CD14-positive monocyte (primary cell): ENCODE measurements around the gene PRR13. TPM values are rescaled to one million over a fixed set of nuclear protein-coding genes. Genes with fewer than 3 reads are reported as not detected.

Source experiments
- DNase-seq, 3 donors: peaks; one replicate each; pipeline ENCODE4 v3.0.0-alpha.2; 2011 to 2022
- H2AFZ ChIP-seq: 2 replicates; pipeline ENCODE4 v1.6.0; 2012; ENCODE audit warnings: mild to moderate bottlenecking, low read depth, low read length, inconsistent platforms; ENCODE audit not compliant: insufficient read depth, poor library complexity, severe bottlenecking
- H3K27ac ChIP-seq, 2 donors: 1 replicate in 1 of 2; 2 replicates in 1 of 2; pipeline ENCODE4 v1.5.1; 2012 to 2013; ENCODE audit warnings: low read length in 2 of 2, control low read depth in 1 of 2, inconsistent platforms in 1 of 2, low read depth in 1 of 2, mild to moderate bottlenecking in 1 of 2
- H3K27me3 ChIP-seq, 2 donors: one replicate each; pipeline versions ENCODE4 v1.6.0 to v1.6.1; 2011 to 2013; ENCODE audit warnings: low read length in 2 of 2; ENCODE audit not compliant: control insufficient read depth in 2 of 2, insufficient read depth in 2 of 2
- H3K36me3 ChIP-seq, 2 donors: replicated peaks in 1 of 2; 1 replicate in 1 of 2; 2 replicates in 1 of 2; pipeline versions ENCODE4 v1.5.1 to v1.6.1; 2012 to 2013; ENCODE audit warnings: low read length in 2 of 2, control low read depth in 1 of 2, inconsistent platforms in 1 of 2, mild to moderate bottlenecking in 1 of 2; ENCODE audit not compliant: insufficient read depth in 2 of 2, control insufficient read depth in 1 of 2
- H3K4me1 ChIP-seq, 2 donors: 1 replicate in 1 of 2; 2 replicates in 1 of 2; pipeline versions ENCODE4 v1.5.1 to v1.6.1; 2012 to 2013; ENCODE audit warnings: low read length in 2 of 2, control low read depth in 1 of 2, inconsistent platforms in 1 of 2, mild to moderate bottlenecking in 1 of 2, moderate library complexity in 1 of 2; ENCODE audit not compliant: insufficient read depth in 2 of 2, control insufficient read depth in 1 of 2
- H3K4me2 ChIP-seq: replicated peaks from 2 replicates; pipeline ENCODE3; 2012; ENCODE audit warnings: low read length, moderate library complexity, mild to moderate bottlenecking; ENCODE audit not compliant: poor library complexity, severe bottlenecking; ENCODE audit errors: extremely low read depth
- H3K4me3 ChIP-seq, 3 experiments: fragments of 200-600 bp in 1 of 3; sonication (generic) in 1 of 3; replicated peaks in 1 of 3; 1 replicate in 2 of 3; 2 replicates in 1 of 3; pipeline ENCODE4 v1.5.1; 2011 to 2013; ENCODE audit warnings: low read length in 3 of 3, mild to moderate bottlenecking in 3 of 3, control low read depth in 2 of 3, low read depth in 2 of 3, inconsistent platforms in 1 of 3, moderate library complexity in 1 of 3
- H3K79me2 ChIP-seq: 2 replicates; pipeline ENCODE4 v1.6.0; 2012; ENCODE audit warnings: mild to moderate bottlenecking, control low read depth, inconsistent platforms, low read length, moderate library complexity; ENCODE audit not compliant: insufficient read depth
- H3K9ac ChIP-seq: 2 replicates; pipeline ENCODE4 v1.6.0; 2017; ENCODE audit warnings: low read length, mild to moderate bottlenecking; ENCODE audit not compliant: insufficient read depth, poor library complexity, severe bottlenecking
- H3K9me3 ChIP-seq, 2 donors: replicated peaks in 1 of 2; 1 replicate in 1 of 2; 2 replicates in 1 of 2; pipeline versions ENCODE4 v1.5.1 to v1.6.1; 2012 to 2013; ENCODE audit warnings: low read length in 2 of 2, control low read depth in 1 of 2; ENCODE audit not compliant: control insufficient read depth in 1 of 2, insufficient read depth in 1 of 2
- H4K20me1 ChIP-seq: 2 replicates; pipeline ENCODE4 v1.6.0; 2012; ENCODE audit warnings: mild to moderate bottlenecking, low read length, control low read depth, moderate library complexity; ENCODE audit not compliant: insufficient read depth
- H3K27ac Mint-ChIP-seq, 7 donors: one replicate each; pipeline ENCODE4 v1.8.0; 2020; ENCODE audit warnings: mild to moderate bottlenecking in 7 of 7, mixed read lengths in 7 of 7, moderate library complexity in 6 of 7, inconsistent platforms in 2 of 7
- H3K27me3 Mint-ChIP-seq, 3 donors: one replicate each; pipeline ENCODE4 v1.8.0; 2021 to 2022; ENCODE audit warnings: low read depth in 3 of 3, mild to moderate bottlenecking in 3 of 3, mixed read lengths in 3 of 3, moderate library complexity in 3 of 3, inconsistent platforms in 1 of 3
- H3K36me3 Mint-ChIP-seq, 2 donors: one replicate each; pipeline ENCODE4 v1.8.0; 2020; ENCODE audit warnings: mixed read lengths in 2 of 2, inconsistent platforms in 1 of 2, mild to moderate bottlenecking in 1 of 2
- H3K4me1 Mint-ChIP-seq: one replicate; pipeline ENCODE4 v1.8.0; 2020; ENCODE audit warnings: mild to moderate bottlenecking, mixed read lengths
- H3K4me3 Mint-ChIP-seq, 2 donors: one replicate each; pipeline ENCODE4 v1.8.0; 2020; ENCODE audit warnings: mild to moderate bottlenecking in 2 of 2, mixed read lengths in 2 of 2, moderate library complexity in 1 of 2
- H3K9me3 Mint-ChIP-seq, 7 donors: one replicate each; pipeline ENCODE4 v1.8.0; 2020 to 2022; ENCODE audit warnings: mixed read lengths in 7 of 7, mild to moderate bottlenecking in 6 of 7, moderate library complexity in 6 of 7, inconsistent platforms in 2 of 7
- CTCF ChIP-seq: fragments of 200-600 bp; IDR thresholded peaks from one replicate; pipeline ENCODE4 v1.8.0; 2022; ENCODE audit warnings: antibody characterized with exemption, mild to moderate bottlenecking
- WGBS: methylation state at CpG from one replicate; pipeline ENCODE4 v1.1.5; 2013; ENCODE audit warnings: missing lambda C conversion rate; ENCODE audit not compliant: insufficient coverage; 5-methylcytosine and 5-hydroxymethylcytosine counted together
- intact Hi-C, 2 donors: fragments of 100-400 bp; cut with micrococcal nuclease; formaldehyde crosslinking; loops; one replicate each; pipeline versions ENCODE4 v1.15.0 to v1.15.1; 2023
- polyA plus RNA-seq, 3 donors: library from polyadenylated mRNA; depleted of rRNA in 1 of 3; unstranded in 2 of 3; stranded (reverse) in 1 of 3; fragments of 300-500 nt in 2 of 3; fragments of >200 nt in 1 of 3; fragmentation: Illumina TruSeq in 2 of 3; gene quantifications; 1 replicate in 2 of 3; 2 replicates in 1 of 3; pipeline ENCODE4 v1.2.3, GENCODE V29; 2012 to 2021

Gene PRR13
- polyA plus RNA-seq, 3 donors = 172 to 670 (median 591) TPM

GRCh38 chr12:53452159-53453077 is 10.9 kb downstream of the PRR13 start:
- H3K4me1 Mint-ChIP-seq = peaks cover 19% of the 10 kb centered on the region
- peaks cover 43 to 50% of the 10 kb centered on the region in 2 donors for H3K36me3 Mint-ChIP-seq

More at GRCh38 chr12:53452159-53453077, 10.9 kb downstream of the PRR13 start:
- H3K4me3 Mint-ChIP-seq = peak overlapping the region; percentile 94 to 99
- peaks cover 45 to 58% of the 10 kb centered on the region in 2 donors for H3K36me3 ChIP-seq
- DNase-seq = peak; percentile 58 to 79 (median 66)
- peak overlapping the region; percentile 7 for H2AFZ ChIP-seq
- peaks cover 0 to 4% (median 0%) of the 10 kb centered on the region in 3 donors for H3K27me3 Mint-ChIP-seq
- peak overlapping the region; percentile 88 for H3K4me2 ChIP-seq
- peak overlapping the region; percentile 87 for H3K9ac ChIP-seq
- intact Hi-C loops = loop anchor here (1.0 to 5.0 kb wide), 5 partner anchors 49 to 225 kb away; partner anchors contain the start of genes TARBP2 (in 2 of the 2), ATP5MC2 (in 1 of the 2), MYG1 (in 1 of the 2) and PFDN5 (in 1 of the 2)
- no peaks in the 10 kb centered on the region for H3K9me3 Mint-ChIP-seq
- H3K79me2 ChIP-seq = peaks cover 64% of the 10 kb centered on the region
- no peaks in the 10 kb centered on the region for H3K9me3 ChIP-seq
- peak overlapping the region; percentile 96 to 99 (median 99) for H3K27ac Mint-ChIP-seq
- peaks cover 12 to 17% of the 10 kb centered on the region in 2 donors for H3K4me1 ChIP-seq
- TF ChIP-seq CTCF = peak; percentile 49
- peaks cover 74% of the 10 kb centered on the region for H4K20me1 ChIP-seq
- no peaks in the 10 kb centered on the region for H3K27me3 ChIP-seq
- WGBS = 0% methylated on average over 32 of the region's 82 CpGs
- peak overlapping the region; percentile 80 to 95 (median 87) for H3K4me3 ChIP-seq
- peak overlapping the region; percentile 85 to 91 for H3K27ac ChIP-seq
